SJSA1 (cell line): ENCODE results near the gene CRB1. TPM values are rescaled to one million over a fixed set of nuclear protein-coding genes. Genes with fewer than 3 reads are reported as not detected.
A peak's percentile ranks its signal among the peaks of the same experiment; 100 is the strongest.

Source experiments
- DNase-seq, 2 experiments: peaks; one replicate each; pipeline ENCODE4 v3.0.0-alpha.2; 2015 to 2020; ENCODE audit warnings: low spot score in 2 of 2, low read depth in 1 of 2
- H3K27ac ChIP-seq: fragments of 250-450 bp; sonication (Bioruptor Pico); 2 replicates; pipeline ENCODE4 v1.5.1; 2020; ENCODE audit warnings: mild to moderate bottlenecking, moderate library complexity
- H3K27me3 ChIP-seq: fragments of 250-450 bp; sonication (Bioruptor Pico); replicated peaks from 2 replicates; pipeline ENCODE4 v1.5.1; 2020; ENCODE audit warnings: mild to moderate bottlenecking, moderate library complexity
- H3K36me3 ChIP-seq: fragments of 250-450 bp; sonication (Bioruptor Pico); 2 replicates; pipeline ENCODE4 v1.5.1; 2020; ENCODE audit warnings: mild to moderate bottlenecking
- H3K4me1 ChIP-seq: fragments of 250-450 bp; sonication (Bioruptor Pico); replicated peaks from 2 replicates; pipeline ENCODE4 v1.6.1; 2021; ENCODE audit warnings: mild to moderate bottlenecking
- H3K4me3 ChIP-seq: fragments of 250-450 bp; sonication (Bioruptor Pico); 2 replicates; pipeline ENCODE4 v1.5.1; 2020; ENCODE audit warnings: mild to moderate bottlenecking
- H3K9me3 ChIP-seq: fragments of 250-450 bp; sonication (Bioruptor Pico); replicated peaks from 2 replicates; pipeline ENCODE4 v1.5.1; 2020; ENCODE audit warnings: mild to moderate bottlenecking
- total RNA-seq: library from RNA; depleted of rRNA; stranded (reverse); fragments of >200 nt; shearing (Covaris generic); gene quantifications from 2 replicates; pipeline ENCODE4 v1.2.3, GENCODE V29; 2014

CRB1 gene
- total RNA-seq, 1 experiment from 2014 or later, result 0.05 TPM

GRCh38 chr1:197341626-197342025 lies 73.6 kb downstream of the CRB1 start:
- Histone ChIP-seq H3K27me3 (no peaks in the 10 kb centered on the region), H3K4me1 (peaks cover 25% of the 10 kb centered on the region), H3K9me3 (no peaks in the 10 kb centered on the region), H3K27ac (no peak overlapping the region), H3K36me3 (no peaks in the 10 kb centered on the region), H3K4me3 (no peak overlapping the region)
- DNase-seq, result no peak

- no peak overlapping the region for H3K4me3 ChIP-seq
- no peaks in the 10 kb centered on the region for H3K9me3 ChIP-seq
- DNase-seq, result peak in 1 of 2 experiments; percentile 18
- H3K4me1 ChIP-seq, result peaks cover 20% of the 10 kb centered on the region
- no peak overlapping the region for H3K27ac ChIP-seq
- no peaks in the 10 kb centered on the region for H3K27me3 ChIP-seq
- H3K36me3 ChIP-seq, result no peaks in the 10 kb centered on the region
Observed at GRCh38 chr1:197342044-197342565, 74.1 kb downstream of the CRB1 start.

GRCh38 chr1:197342669-197343068 lies 74.6 kb downstream of the CRB1 start:
- Histone ChIP-seq H3K4me1 (peaks cover 17% of the 10 kb centered on the region), H3K4me3 (no peak overlapping the region), H3K27ac (no peak overlapping the region), H3K36me3 (no peaks in the 10 kb centered on the region), H3K27me3 (no peaks in the 10 kb centered on the region), H3K9me3 (no peaks in the 10 kb centered on the region)
- no peak for DNase-seq

GRCh38 chr1:197343663-197344273 lies 75.7 kb downstream of the CRB1 start:
- Histone ChIP-seq H3K27ac (no peak overlapping the region), H3K27me3 (no peaks in the 10 kb centered on the region), H3K36me3 (no peaks in the 10 kb centered on the region), H3K9me3 (no peaks in the 10 kb centered on the region), H3K4me3 (no peak overlapping the region), H3K4me1 (peaks cover 17% of the 10 kb centered on the region)
- no peak for DNase-seq

- H3K9me3 ChIP-seq, result no peaks in the 10 kb centered on the region
- H3K27ac ChIP-seq, result peak overlapping the region; percentile 51
- no peaks in the 10 kb centered on the region for H3K27me3 ChIP-seq
- peaks cover 22% of the 10 kb centered on the region for H3K4me1 ChIP-seq
- H3K36me3 ChIP-seq, result no peaks in the 10 kb centered on the region
- DNase-seq, result peak in 1 of 2 experiments; percentile 78
- no peak overlapping the region for H3K4me3 ChIP-seq
Observed at GRCh38 chr1:197351821-197352440, 83.9 kb downstream of the CRB1 start.

- no peak for DNase-seq
- no peaks in the 10 kb centered on the region for H3K27me3 ChIP-seq
- H3K4me3 ChIP-seq, result no peak overlapping the region
- H3K9me3 ChIP-seq, result no peaks in the 10 kb centered on the region
- H3K4me1 ChIP-seq, result peaks cover 22% of the 10 kb centered on the region
- H3K36me3 ChIP-seq, result no peaks in the 10 kb centered on the region
- H3K27ac ChIP-seq, result no peak overlapping the region
Observed at GRCh38 chr1:197355248-197355995, 87.4 kb downstream of the CRB1 start.

GRCh38 chr1:197356723-197357533 lies 88.9 kb downstream of the CRB1 start:
- Histone ChIP-seq H3K4me1 (peaks cover 15% of the 10 kb centered on the region), H3K4me3 (no peak overlapping the region), H3K9me3 (no peaks in the 10 kb centered on the region), H3K27me3 (no peaks in the 10 kb centered on the region), H3K27ac (no peak overlapping the region), H3K36me3 (no peaks in the 10 kb centered on the region)
- peak in 1 of 2 experiments; percentile 58 for DNase-seq

GRCh38 chr1:197358959-197359358 lies 90.9 kb downstream of the CRB1 start:
- no peak overlapping the region for H3K27ac ChIP-seq
- H3K9me3 ChIP-seq, result no peaks in the 10 kb centered on the region
- DNase-seq, result no peak
- H3K4me3 ChIP-seq, result no peak overlapping the region
- no peaks in the 10 kb centered on the region for H3K27me3 ChIP-seq
- H3K4me1 ChIP-seq, result no peaks in the 10 kb centered on the region
- H3K36me3 ChIP-seq, result no peaks in the 10 kb centered on the region

- no peak overlapping the region for H3K4me3 ChIP-seq
- H3K4me1 ChIP-seq, result no peaks in the 10 kb centered on the region
- no peaks in the 10 kb centered on the region for H3K27me3 ChIP-seq
- H3K27ac ChIP-seq, result no peak overlapping the region
- H3K36me3 ChIP-seq, result no peaks in the 10 kb centered on the region
- no peaks in the 10 kb centered on the region for H3K9me3 ChIP-seq
- DNase-seq, result no peak
Observed at GRCh38 chr1:197360068-197360467, 92.0 kb downstream of the CRB1 start.

GRCh38 chr1:197362871-197363270 lies 94.8 kb downstream of the CRB1 start:
- no peaks in the 10 kb centered on the region for H3K4me1 ChIP-seq
- no peaks in the 10 kb centered on the region for H3K9me3 ChIP-seq
- H3K27ac ChIP-seq, result no peak overlapping the region
- no peak for DNase-seq
- no peaks in the 10 kb centered on the region for H3K36me3 ChIP-seq
- no peak overlapping the region for H3K4me3 ChIP-seq
- no peaks in the 10 kb centered on the region for H3K27me3 ChIP-seq

GRCh38 chr1:197363855-197364254 lies 95.8 kb downstream of the CRB1 start:
- DNase-seq, result no peak
- Histone ChIP-seq H3K27ac (no peak overlapping the region), H3K9me3 (no peaks in the 10 kb centered on the region), H3K36me3 (no peaks in the 10 kb centered on the region), H3K4me1 (no peaks in the 10 kb centered on the region), H3K4me3 (no peak overlapping the region), H3K27me3 (no peaks in the 10 kb centered on the region)

- no peaks in the 10 kb centered on the region for H3K4me1 ChIP-seq
- H3K27ac ChIP-seq, result no peak overlapping the region
- H3K9me3 ChIP-seq, result no peaks in the 10 kb centered on the region
- H3K27me3 ChIP-seq, result no peaks in the 10 kb centered on the region
- H3K36me3 ChIP-seq, result no peaks in the 10 kb centered on the region
- DNase-seq, result no peak
- no peak overlapping the region for H3K4me3 ChIP-seq
Observed at GRCh38 chr1:197366996-197367395, 98.9 kb downstream of the CRB1 start.

GRCh38 chr1:197367627-197368026 lies 99.6 kb downstream of the CRB1 start:
- Histone ChIP-seq H3K27me3 (no peaks in the 10 kb centered on the region), H3K4me1 (no peaks in the 10 kb centered on the region), H3K4me3 (no peak overlapping the region), H3K9me3 (no peaks in the 10 kb centered on the region), H3K27ac (no peak overlapping the region), H3K36me3 (no peaks in the 10 kb centered on the region)
- no peak for DNase-seq
